OCI-LY1 (cell line): ENCODE measurements around the gene KDM3B.

ENCODE experiments used
- CTCF ChIP-seq: fragments of 200-600 bp; sonication (generic), shearing (Covaris generic); IDR thresholded peaks from 2 replicates; pipeline ENCODE4 v1.5.1; 2017; ENCODE audit warnings: mild to moderate bottlenecking, antibody characterized with exemption, low read length, moderate library complexity, mixed read lengths
- EZH2 ChIP-seq: fragments of 200-600 bp; sonication (generic), shearing (Covaris generic); IDR thresholded peaks from 2 replicates; pipeline ENCODE4 v1.8.0; 2017; ENCODE audit warnings: borderline replicate concordance, mixed run types, mild to moderate bottlenecking, antibody characterized with exemption, low read length, moderate library complexity, mixed read lengths

- no peak for TF ChIP-seq CTCF
- no peak for TF ChIP-seq EZH2
Observed at GRCh38 chr5:138459311-138459933, 106.9 kb downstream of the KDM3B start.
